DND-41 (cell line): ENCODE measurements around the gene HOXA4.

Experiments
- CTCF ChIP-seq: IDR thresholded peaks from 2 replicates; pipeline ENCODE4 v1.5.1; 2012; ENCODE audit warnings: borderline replicate concordance, low read length, moderate library complexity, mild to moderate bottlenecking; ENCODE audit not compliant: poor library complexity, severe bottlenecking; ENCODE audit errors: extremely low read depth
- EZH2 ChIP-seq: IDR thresholded peaks from 3 replicates; pipeline ENCODE4 v1.6.1; 2012; ENCODE audit warnings: borderline replicate concordance, low read depth, mild to moderate bottlenecking, moderate library complexity, low read length, inconsistent platforms; ENCODE audit not compliant: severe bottlenecking

- TF ChIP-seq CTCF (no peak), EZH2 (no peak)
These were observed 23.8 kb upstream of the HOXA4 start for GRCh38 chr7:27154369-27154768.
